ENCODE measurements around the gene GPC6. TPM values are rescaled to one million over a fixed set of nuclear protein-coding genes. Genes with fewer than 3 reads are reported as not detected.

GPC6 gene
- total RNA-seq, 1 donor from 2014 or later: 18.7 TPM

GRCh38 chr13:93685900-93686299, 459.3 kb downstream of the GPC6 start:
- no peak overlapping the region for H3K4me3 ChIP-seq (ENCODE audit: low read depth, low read length)
- no peak for DNase-seq (ENCODE audit: low read depth)
- no peak for TF ChIP-seq CTCF (conservative IDR thresholded peaks at IDR 0.05; ENCODE audit: low read depth, low read length)

- no peak for DNase-seq (ENCODE audit: low read depth)
- H3K4me3 ChIP-seq (ENCODE audit: low read depth, low read length): no peak overlapping the region
- TF ChIP-seq CTCF (conservative IDR thresholded peaks at IDR 0.05; ENCODE audit: low read depth, low read length): no peak
Observed at GRCh38 chr13:93686399-93686798, 459.8 kb downstream of the GPC6 start.

GRCh38 chr13:93687261-93687660, 460.7 kb downstream of the GPC6 start:
- TF ChIP-seq CTCF (conservative IDR thresholded peaks at IDR 0.05; ENCODE audit: low read depth, low read length): no peak
- H3K4me3 ChIP-seq (ENCODE audit: low read depth, low read length): no peak overlapping the region
- DNase-seq (ENCODE audit: low read depth): no peak

GRCh38 chr13:93689333-93689732, 462.7 kb downstream of the GPC6 start:
- no peak overlapping the region for H3K4me3 ChIP-seq (ENCODE audit: low read depth, low read length)
- TF ChIP-seq CTCF (conservative IDR thresholded peaks at IDR 0.05; ENCODE audit: low read depth, low read length): no peak
- no peak for DNase-seq (ENCODE audit: low read depth)

GRCh38 chr13:93690139-93690538, 463.5 kb downstream of the GPC6 start:
- TF ChIP-seq CTCF (conservative IDR thresholded peaks at IDR 0.05; ENCODE audit: low read depth, low read length): no peak
- DNase-seq (ENCODE audit: low read depth): no peak
- no peak overlapping the region for H3K4me3 ChIP-seq (ENCODE audit: low read depth, low read length)

- DNase-seq (ENCODE audit: low read depth): peak; percentile 59
- H3K4me3 ChIP-seq (ENCODE audit: low read depth, low read length): no peak overlapping the region
- no peak for TF ChIP-seq CTCF (conservative IDR thresholded peaks at IDR 0.05; ENCODE audit: low read depth, low read length)
Observed at GRCh38 chr13:93698016-93698613, 471.5 kb downstream of the GPC6 start.

GRCh38 chr13:93700115-93700514, 473.5 kb downstream of the GPC6 start:
- no peak for TF ChIP-seq CTCF (conservative IDR thresholded peaks at IDR 0.05; ENCODE audit: low read depth, low read length)
- H3K4me3 ChIP-seq (ENCODE audit: low read depth, low read length): no peak overlapping the region
- no peak for DNase-seq (ENCODE audit: low read depth)

All from epithelial cell of proximal tubule (primary cell).